Measurements from ENCODE around the gene CETP.
"Not testable (repeated sequence)": the region's sequence is repeated elsewhere in the genome, so short reads cannot be mapped to it uniquely, and the experiment has no call there.

CETP gene

DNA sequence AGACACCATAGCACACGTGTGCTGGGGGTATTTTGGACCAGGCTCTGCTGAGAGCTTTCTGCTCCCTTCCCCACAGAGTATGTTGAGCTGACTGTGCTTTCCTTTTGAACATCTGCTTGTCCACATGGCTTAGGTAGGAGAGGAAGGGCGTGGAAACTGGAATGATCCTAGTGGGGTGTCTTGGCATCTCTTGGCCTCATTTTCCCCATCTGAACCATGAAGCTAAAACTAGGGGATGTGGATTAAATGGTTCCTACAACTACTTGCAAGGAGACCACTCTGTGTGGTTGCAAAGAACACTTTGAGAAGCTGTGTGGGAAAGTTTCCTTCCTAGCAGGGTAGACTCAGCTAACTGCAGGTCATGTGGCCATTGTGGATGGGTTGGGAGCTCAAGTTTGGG is 20.9 kb downstream of the CETP start:
- DNase-seq, result no peak

GRCh38 chr16:56983211-56983751 is 21.5 kb downstream of the CETP start:
- no peak for DNase-seq

DNA sequence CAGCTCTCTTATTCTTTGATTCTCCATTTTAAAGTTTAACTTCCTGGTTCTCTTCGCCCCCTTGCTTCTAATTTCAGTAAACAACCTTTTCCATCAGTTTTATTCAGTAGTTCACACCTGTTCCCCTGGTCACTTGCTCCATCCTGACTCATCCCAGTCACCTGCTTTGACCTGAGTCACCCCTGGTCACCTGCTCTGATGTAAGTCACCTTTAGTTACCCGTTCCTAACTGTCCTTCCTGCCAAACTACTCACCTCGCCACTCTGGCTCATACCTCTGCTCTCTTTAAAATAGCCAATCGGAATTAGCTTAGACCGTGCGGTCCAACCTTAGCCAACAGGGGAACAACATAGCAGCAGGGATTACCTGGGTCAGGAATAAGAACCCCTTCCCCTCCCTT is 22.9 kb downstream of the CETP start:
- no peak for DNase-seq

DNA sequence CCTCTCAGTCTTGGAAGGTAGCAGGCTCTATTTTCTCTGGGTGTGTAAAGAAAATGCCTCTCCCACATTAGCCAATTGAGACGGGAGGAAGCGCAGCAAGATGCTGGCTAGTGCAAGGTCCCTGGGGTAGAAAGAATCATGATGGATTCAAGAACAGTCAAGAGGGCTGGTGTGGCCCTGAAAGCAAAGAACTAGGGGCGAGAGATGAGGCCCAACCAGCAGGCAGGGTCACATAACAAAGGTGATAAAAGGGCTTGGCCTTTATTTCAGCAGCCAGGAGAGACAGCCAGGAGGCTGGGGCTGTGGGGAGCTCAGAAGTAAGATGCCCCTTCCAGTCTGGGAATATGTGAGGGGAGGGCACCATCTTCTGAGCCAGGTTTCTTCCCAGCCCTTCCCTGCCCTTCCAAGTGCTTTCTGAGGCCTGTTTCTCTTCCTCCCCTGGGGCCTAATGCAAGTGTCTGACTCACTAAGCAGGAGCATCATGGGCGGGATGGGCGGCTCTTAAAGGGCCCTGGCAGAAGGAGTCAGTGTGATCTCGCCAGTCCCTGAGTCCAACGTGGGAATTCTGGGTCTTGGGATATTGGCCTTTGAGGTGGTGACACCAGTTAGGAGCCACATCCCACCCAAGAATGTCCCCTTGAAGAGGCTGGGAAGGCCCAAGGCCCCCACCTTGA is 23.7 kb downstream of the CETP start:
- DNase-seq, result no peak

DNA sequence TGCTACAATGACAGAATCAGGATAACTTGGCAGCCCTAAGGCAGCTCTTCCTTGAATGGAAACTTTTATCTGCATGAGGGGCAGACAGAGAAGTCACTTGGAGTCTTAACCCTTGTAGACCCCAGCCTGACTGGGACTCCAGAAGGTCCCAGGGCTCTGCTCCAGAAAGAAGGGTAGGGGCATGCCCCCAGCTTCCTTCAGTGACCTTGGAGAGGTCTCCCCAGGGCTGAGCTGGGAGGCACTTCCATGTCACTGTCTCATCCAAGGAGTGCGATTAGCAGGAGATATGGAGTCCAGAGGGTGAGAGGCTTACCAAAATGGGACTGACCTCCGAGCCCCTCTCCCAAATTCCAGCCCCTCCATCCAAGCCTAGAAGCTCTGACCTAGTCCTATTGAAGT is 24.2 kb downstream of the CETP start:
- no peak for DNase-seq

- no peak for DNase-seq
These were observed 24.6 kb downstream of the CETP start for GRCh38 chr16:56986361-56986760.

DNA sequence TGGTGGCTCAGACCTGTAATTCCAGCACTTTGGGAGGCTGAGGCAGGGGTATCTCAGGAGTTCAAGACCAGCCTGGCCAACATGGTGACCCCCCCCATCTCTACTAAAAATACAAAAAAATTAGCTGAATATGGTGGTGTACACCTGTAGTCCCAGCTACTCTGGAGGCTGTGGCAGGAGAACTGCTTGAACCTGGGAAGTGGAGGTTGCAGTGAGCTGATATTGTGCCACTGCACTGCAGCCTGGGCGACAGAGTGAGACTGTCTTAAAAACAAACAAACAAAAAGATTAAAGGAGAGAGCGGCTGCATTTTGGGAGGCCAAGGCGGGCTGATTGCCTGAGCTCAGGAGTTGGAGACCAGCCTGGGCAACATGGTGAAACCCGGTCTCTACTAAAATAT is 25.2 kb downstream of the CETP start:
- DNase-seq, result not testable (repeated sequence)

DNA sequence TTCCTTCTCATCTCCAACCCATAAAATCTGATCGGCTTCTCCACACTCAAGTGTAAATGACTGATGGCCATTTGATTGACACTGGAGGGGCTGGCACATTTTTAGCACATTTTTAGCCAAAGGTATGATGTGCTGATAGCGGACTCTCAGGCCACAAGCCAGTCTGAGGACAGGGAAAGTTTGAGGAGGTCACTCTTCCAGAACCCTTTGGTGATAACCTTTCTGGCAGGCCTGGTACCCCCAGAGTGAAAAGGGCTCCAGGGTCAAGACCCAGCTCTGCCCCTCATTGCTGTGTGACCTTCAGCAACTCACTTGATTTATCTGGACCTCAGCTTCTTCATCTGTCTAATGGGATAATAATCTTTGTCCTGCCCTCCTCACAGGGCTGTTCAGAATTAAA is 25.9 kb downstream of the CETP start:
- no peak for DNase-seq

DNA sequence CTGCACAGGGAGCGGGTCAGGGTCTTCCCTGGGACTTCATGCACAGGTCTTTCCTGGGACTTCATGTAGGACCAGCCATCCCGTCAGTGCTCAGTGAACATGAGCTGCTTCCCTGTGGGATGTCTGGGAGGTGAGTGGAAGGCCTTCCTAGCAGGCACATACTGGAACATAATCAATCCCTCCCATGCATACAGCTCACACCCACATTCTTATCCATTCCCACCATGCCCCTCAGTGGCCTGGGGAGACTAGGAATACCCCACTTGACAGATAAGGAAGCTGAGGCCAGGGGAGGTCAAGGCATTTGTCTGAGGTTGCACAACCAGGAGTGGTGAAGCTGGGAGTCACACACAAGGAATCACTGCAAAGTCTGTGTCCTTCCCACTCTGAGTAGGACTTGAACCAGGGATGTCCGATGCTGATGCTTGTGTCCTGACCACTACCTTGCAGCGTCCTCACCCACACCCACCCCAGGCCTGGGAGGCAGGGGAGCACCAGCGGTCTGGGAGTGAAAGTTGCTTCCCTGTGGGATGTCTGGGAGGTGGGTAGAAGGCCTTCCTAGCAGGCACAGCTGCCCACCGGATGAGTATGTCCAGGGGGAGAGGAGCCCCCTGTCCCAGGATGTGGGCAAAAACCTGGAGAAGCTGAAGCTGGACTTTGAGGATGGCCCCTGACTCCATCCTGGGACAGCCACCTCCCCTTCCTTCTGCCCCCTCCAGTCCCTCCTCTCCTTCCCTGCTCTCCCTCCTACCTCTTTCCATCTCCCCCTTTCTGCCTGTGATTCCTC is 26.6 kb downstream of the CETP start:
- DNase-seq, result no peak

GRCh38 chr16:56988948-56989945 is 27.5 kb downstream of the CETP start, which contains the start of gene NLRC5:
Gene NLRC5 (plus strand): TSS chr16:56989557. CDS start chr16:57020713, 31,156 bp downstream.
- peak; percentile 13 for DNase-seq

GRCh38 chr16:56989988-56990387 is 28.2 kb downstream of the CETP start:
- no peak for DNase-seq

DNA sequence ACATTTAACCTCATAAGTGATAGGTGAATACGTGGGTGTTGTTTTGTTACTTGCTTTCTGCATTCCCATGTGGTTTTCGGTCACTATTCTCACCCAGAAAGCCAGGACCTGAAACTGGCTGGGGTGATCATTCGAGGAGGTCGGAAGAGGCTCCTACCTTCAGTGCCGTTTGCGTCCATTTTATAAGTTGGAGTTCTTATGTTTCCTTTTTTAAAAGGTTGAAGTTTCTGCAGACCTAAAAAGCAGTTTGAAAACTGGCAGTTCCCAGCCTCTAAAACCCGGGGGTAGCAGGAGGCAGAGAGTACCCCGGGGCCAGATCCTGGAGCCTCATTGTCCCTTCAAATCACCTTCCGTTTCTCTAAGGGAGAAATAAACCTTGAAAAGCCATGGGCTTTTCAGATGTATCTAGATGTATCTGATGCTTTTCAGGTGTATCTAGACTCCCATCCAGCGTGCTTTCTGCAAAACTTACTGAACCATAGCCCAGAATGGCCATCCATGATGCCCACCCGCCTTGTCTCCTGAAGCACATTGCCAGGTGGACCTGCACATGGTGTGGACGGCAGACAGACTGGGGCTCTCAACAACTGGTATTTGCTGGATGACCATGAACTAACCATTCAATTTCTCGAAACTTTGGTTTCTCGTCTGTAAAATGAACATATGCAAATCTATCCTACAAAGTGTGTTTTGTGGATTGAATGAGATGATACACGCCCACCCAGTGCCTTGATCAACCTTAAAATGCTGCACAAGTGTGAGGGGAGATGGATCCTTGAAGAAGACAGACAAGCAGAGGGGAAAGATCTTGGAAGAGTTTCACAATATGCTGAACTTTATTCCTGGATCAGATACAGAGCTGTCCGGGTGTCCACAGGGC is 28.9 kb downstream of the CETP start:
- DNase-seq, result no peak

DNA sequence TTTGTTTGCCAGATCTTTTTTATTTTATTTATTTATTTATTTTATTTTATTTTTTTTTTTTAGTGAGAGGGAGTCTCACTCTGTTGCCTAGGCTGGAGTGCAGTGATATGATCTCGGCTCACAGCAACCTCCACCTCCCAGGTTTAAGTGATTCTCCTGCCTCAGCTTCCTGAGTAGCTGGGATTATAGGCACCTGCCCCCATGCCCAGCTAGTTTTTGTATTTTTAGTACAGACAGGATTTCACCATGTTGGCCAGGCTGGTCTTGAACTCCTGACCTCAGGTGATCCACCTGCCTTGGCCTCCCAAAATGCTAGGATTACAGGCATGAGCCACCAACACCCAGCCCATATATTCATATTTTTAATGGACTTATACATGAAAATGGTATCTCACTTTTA is 30.7 kb downstream of the CETP start:
- not testable (repeated sequence) for DNase-seq

GRCh38 chr16:56993204-56993603 is 31.5 kb downstream of the CETP start:
- DNase-seq, result no peak

GRCh38 chr16:56994311-56994710 is 32.6 kb downstream of the CETP start:
- no peak for DNase-seq

DNA sequence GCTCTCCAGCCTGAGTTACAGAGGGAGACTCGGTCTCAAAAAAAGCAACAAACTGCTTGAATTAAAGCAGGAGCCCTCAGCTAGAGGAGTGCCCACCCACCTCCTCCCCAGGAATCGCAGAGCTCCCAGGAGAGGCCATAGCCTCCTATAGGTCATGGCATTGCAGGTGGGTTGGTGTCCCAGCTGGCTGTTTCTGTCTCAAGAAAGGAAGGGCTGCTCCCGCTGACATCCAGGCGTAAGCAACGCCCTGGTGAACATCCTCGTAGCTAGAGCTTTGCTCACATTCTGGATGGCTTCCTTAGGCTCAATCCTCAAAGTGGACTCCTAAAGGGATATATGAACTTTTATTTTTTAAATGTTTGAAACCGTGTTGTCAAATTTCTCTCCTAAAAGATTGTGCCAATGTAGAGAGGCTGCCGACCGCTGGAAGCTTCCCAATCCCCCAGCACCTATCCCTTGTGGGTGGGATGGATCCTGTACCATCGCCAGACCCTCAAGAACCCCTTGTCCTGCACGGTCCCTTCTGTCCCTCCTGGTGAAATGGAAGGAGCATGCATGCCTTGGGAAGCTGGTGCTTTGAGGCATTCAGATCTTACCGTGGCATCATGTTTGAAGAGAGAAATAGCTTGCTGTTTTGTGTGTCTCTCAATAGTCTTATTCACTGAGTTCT is 33.5 kb downstream of the CETP start:
- no peak for DNase-seq

DNA sequence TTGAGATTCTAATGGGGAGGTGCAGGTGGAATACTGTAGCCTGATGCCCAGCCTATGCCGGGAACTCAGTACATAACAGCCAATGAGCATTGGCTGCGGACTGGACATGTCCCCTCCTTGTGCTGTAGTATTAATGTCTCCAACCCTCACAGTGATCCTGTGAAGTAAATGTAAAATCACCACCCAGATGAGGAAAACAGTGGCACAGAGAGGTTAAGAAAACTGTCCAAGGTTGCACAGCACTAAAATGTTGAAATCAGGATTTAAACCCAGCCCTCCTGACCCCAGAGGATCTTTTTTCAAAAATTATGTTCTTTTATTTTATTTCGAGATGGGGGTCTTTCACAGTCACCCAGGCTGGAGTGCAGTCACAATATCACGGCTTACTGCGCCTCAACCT is 35.5 kb downstream of the CETP start:
- no peak for DNase-seq

GRCh38 chr16:56997931-56998330 is 36.2 kb downstream of the CETP start:
- no peak for DNase-seq

DNA sequence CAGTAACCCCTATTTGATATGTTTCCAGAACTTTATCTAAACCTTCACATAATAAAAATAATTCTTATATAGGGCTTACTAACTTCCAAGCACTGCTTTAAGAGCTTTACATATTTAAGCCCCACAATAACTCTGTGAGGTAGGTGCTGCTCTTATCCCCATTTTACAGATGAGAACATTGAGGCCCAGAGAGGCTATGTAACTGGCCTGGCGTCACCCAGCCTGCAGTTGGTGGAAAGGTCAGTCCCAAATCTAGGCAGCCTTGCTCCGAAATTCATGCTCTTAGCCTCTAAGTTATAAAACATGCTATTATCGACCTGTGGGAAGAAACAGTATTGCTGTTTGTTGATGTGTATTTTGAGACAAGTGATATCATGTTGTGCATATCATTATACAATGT is 36.6 kb downstream of the CETP start:
- no peak for DNase-seq

DNA sequence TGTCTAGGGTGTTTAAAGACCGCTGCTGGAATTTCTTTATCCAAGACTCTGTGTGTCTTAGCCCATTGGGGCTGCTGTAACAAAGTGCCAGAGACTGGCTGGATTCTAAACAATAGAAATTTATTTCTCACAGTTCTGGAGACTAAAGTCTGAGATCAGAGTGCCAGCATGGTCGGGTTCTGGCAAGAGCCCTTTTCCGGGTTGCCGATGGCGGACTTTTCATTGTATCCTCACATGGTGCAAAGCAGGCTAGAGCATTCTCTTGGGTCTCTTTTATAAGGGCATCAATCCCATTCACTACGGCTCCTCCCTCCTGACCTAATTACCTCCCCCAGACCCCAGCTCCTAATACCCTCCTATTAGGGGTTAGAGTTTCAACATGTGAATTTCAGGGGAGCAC is 37.1 kb downstream of the CETP start:
- no peak for DNase-seq
